Measurements from ENCODE around the gene KLF6. TPM values are rescaled to one million over a fixed set of nuclear protein-coding genes. Genes with fewer than 3 reads are reported as not detected.

KLF6 gene
- total and polyA plus RNA-seq, 9 of the 15 experiments (the other 6 are each of a cell fraction or from before 2014, with no cell fraction given) = 3.2 to 23.9 (median 8.0) TPM

DNA sequence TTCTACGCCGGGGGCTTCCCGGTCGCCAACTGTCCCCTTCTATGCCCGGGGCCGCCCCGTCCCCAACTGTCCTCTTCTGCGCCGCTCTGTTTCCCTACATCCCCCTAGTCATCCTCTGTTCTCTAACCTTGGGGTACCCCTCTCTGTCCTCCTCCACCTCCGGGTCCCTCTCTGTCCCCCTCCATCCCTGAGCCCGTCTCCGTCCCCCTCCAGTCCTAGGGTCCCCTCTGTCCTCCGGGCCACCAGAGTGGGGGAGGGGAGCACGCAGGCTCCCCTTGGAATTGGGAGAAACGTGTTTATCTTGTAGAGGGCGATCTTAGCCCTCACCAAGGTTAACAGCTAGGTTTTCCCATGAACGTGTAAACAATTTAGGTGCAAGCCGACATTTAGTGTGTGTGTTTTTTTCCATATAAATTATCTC is 852 bp upstream of the KLF6 start (continued):
- TF ChIP-seq, protein P1, sequence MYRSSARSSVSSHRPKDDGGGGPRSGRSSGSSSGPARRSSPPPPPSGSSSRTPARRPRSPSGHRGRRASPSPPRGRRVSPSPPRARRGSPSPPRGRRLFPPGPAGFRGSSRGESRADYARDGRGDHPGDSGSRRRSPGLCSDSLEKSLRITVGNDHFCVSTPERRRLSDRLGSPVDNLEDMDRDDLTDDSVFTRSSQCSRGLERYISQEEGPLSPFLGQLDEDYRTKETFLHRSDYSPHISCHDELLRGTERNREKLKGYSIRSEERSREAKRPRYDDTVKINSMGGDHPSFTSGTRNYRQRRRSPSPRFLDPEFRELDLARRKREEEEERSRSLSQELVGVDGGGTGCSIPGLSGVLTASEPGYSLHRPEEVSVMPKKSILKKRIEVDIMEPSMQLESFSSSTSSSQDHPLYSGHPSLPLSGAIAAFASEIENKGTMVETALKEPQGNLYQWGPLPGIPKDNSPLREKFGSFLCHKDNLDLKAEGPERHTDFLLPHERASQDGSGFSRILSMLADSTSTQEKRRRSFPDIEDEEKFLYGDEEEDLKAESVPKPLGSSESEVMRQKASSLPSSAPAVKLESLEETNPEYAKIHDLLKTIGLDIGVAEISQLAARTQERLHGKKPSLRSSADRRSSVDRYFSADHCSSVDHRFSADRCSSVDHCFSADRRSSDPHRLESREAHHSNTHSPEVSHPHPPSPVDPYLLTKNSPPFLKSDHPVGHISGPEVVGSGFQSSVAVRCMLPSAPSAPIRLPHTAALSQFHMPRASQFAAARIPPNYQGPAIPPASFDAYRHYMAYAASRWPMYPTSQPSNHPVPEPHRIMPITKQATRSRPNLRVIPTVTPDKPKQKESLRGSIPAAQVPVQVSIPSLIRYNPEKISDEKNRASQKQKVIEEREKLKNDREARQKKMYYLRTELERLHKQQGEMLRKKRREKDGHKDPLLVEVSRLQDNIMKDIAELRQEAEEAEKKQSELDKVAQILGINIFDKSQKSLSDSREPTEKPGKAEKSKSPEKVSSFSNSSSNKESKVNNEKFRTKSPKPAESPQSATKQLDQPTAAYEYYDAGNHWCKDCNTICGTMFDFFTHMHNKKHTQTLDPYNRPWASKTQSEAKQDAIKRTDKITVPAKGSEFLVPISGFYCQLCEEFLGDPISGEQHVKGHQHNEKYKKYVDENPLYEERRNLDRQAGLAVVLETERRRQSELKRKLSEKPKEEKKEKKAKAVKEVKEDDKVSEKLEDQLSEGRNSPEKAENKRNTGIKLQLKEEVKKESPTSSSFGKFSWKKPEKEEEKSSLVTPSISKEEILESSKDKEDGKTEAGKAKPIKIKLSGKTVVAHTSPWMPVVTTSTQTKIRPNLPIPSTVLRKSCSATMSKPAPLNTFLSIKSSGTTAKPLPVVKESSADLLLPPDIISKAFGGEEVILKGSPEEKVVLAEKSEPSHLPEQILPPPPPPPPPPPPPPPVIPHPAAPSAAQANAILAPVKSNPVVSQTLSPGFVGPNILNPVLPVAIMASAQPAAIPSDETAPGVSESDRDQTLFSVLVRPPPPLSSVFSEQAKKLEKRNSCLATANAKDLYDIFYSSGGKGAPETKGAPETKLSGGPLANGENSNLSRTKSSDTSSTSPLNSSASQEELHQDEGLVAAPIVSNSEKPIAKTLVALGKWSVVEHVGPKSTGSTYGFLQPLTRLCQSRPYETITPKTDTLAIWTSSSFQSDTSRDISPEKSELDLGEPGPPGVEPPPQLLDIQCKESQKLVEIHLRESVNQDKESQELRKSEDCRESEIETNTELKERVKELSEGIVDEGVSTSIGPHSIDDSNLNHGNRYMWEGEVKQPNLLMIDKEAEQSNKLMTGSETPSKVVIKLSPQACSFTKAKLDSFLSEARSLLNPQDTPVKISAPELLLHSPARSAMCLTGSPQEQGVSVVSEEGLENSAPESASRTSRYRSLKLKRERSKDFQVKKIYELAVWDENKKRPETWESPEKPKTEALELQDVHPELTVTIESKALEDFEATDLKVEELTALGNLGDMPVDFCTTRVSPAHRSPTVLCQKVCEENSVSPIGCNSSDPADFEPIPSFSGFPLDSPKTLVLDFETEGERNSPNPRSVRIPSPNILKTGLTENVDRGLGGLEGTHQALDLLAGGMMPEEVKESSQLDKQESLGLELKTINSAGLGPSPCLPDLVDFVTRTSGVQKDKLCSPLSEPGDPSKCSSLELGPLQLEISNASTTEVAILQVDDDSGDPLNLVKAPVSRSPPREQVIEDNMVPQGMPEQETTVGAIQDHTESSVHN (IDR thresholded peaks at IDR 0.05; ENCODE audit: borderline replicate concordance in 1 of 2, low read depth in 1 of 2) = 0 out of 4 replicates have a peak, but pooled peaks of 1 of the 2 experiments have one; percentile 27
- peak; percentile 91 for TF ChIP-seq POLR2AphosphoS2 (IDR thresholded peaks at IDR 0.05; ENCODE audit: low read length)
- TF ChIP-seq LARP7 (IDR thresholded peaks at IDR 0.05) = peak; percentile 80
- no peak for TF ChIP-seq ETS2 (tag; IDR thresholded peaks at IDR 0.05; ENCODE audit: borderline replicate concordance, poor library complexity, severe bottlenecking)
- TF ChIP-seq SIN3B (IDR thresholded peaks at IDR 0.05; ENCODE audit: low read depth) = no peak
- TF ChIP-seq LCOR (CRISPR knock-in tag; IDR thresholded peaks at IDR 0.05) = no peak
- TF ChIP-seq, protein P2, sequence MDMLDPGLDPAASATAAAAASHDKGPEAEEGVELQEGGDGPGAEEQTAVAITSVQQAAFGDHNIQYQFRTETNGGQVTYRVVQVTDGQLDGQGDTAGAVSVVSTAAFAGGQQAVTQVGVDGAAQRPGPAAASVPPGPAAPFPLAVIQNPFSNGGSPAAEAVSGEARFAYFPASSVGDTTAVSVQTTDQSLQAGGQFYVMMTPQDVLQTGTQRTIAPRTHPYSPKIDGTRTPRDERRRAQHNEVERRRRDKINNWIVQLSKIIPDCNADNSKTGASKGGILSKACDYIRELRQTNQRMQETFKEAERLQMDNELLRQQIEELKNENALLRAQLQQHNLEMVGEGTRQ (CRISPR knock-in tag; IDR thresholded peaks at IDR 0.05) = no peak
- peak; percentile 40 to 47 for TF ChIP-seq RAD21 (CRISPR knock-in tag; conservative IDR thresholded peaks at IDR 0.05 in 1 of 2, IDR thresholded peaks at IDR 0.05 in 1 of 2)
- TF ChIP-seq MAZ (CRISPR knock-in tag; conservative IDR thresholded peaks at IDR 0.05 in 1 of 2, IDR thresholded peaks at IDR 0.05 in 1 of 2) = peak in 1 of 2 experiments; percentile 64; a peak in 3 of 4 replicates
- TF ChIP-seq MTA1 (IDR thresholded peaks at IDR 0.05; ENCODE audit: borderline replicate concordance) = peak; percentile 70; the same call in 1 of the 2 replicates
- no peak for TF ChIP-seq ZNF232 (CRISPR knock-in tag; IDR thresholded peaks at IDR 0.05)
- TF ChIP-seq NFIC (IDR thresholded peaks at IDR 0.05) = 0 out of 2 replicates have a peak, but pooled peaks have one; percentile 4
- TF ChIP-seq, protein P3, sequence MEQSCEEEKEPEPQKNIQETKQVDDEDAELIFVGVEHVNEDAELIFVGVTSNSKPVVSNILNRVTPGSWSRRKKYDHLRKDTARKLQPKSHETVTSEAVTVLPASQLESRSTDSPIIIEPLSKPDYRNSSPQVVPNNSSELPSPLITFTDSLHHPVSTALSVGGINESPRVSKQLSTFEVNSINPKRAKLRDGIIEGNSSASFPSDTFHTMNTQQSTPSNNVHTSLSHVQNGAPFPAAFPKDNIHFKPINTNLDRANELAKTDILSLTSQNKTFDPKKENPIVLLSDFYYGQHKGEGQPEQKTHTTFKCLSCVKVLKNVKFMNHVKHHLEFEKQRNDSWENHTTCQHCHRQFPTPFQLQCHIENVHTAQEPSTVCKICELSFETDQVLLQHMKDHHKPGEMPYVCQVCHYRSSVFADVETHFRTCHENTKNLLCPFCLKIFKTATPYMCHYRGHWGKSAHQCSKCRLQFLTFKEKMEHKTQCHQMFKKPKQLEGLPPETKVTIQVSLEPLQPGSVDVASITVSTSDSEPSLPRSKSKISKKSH (CRISPR knock-in tag; IDR thresholded peaks at IDR 0.05) = 0 out of 2 replicates have a peak, but pooled peaks have one; percentile 28
- TF ChIP-seq DACH1 (IDR thresholded peaks at IDR 0.05; ENCODE audit: partially characterized antibody) = no peak
- no peak for TF ChIP-seq HDAC8 (tag; IDR thresholded peaks at IDR 0.05)
- no peak for TF ChIP-seq ZNF282 (CRISPR knock-in tag; IDR thresholded peaks at IDR 0.05)
- TF ChIP-seq DPF2 (IDR thresholded peaks at IDR 0.05) = peak; percentile 69; the same call in 1 of the 2 replicates
- peak; percentile 44; the same call in 1 of the 2 replicates for TF ChIP-seq HDAC2 (IDR thresholded peaks at IDR 0.05)

Data from K562 (cell line).